ENCODE measurements around the gene ITPRID1. TPM values are rescaled to one million over a fixed set of nuclear protein-coding genes. Genes with fewer than 3 reads are reported as not detected.

ITPRID1 gene
- total and polyA plus RNA-seq, 3 experiments from 2014 or later, result not detected

DNA sequence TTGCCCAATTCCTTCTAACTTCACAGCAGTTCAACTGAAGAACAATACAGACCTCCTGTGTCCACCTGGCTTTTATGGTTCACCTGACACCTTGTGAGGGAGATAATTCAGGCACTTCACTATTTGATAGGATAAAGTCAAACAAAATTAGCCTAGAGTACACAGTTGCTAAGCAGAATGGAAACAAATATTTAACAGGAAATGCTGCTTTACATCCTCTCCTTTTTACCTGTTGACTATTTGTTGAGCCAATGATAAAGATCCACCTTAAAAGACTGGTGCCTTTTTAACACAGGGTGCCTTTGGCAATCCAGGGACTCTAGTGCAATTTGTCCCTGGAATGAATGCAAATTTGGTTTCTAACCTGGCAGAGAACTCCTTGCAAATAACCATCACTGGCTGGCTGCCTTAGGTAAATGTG lies 39.8 kb downstream of the ITPRID1 start:
- H3K27ac Mint-ChIP-seq, result no peak overlapping the region
- H3K9me3 Mint-ChIP-seq, result peaks cover 0 to 9% (median 4%) of the 10 kb centered on the region in 5 donors
- Histone ChIP-seq H3K4me3 (ENCODE audit: low read length) (no peak overlapping the region), H3K27ac (ENCODE audit: low read depth, low read length) (no peak overlapping the region), H3K36me3 (ENCODE audit: insufficient read depth, low read length) (no peaks in the 10 kb centered on the region), H3K4me1 (ENCODE audit: insufficient read depth, low read length) (no peaks in the 10 kb centered on the region), H3K27me3 (ENCODE audit: insufficient read depth, low read length, poor library complexity, severe bottlenecking) (no peaks in the 10 kb centered on the region), H3K9me3 (ENCODE audit: low read length) (no peaks in the 10 kb centered on the region)
- no peak for DNase-seq
- H3K4me1 Mint-ChIP-seq, result no peaks in the 10 kb centered on the region
- POLR2A ChIA-PET, result no interaction called here
- H3K27me3 Mint-ChIP-seq, result no peaks in the 10 kb centered on the region
- H3K4me3 Mint-ChIP-seq, result no peak overlapping the region
- CTCF ChIA-PET, result no interaction called here
- H3K36me3 Mint-ChIP-seq, result no peaks in the 10 kb centered on the region

DNA sequence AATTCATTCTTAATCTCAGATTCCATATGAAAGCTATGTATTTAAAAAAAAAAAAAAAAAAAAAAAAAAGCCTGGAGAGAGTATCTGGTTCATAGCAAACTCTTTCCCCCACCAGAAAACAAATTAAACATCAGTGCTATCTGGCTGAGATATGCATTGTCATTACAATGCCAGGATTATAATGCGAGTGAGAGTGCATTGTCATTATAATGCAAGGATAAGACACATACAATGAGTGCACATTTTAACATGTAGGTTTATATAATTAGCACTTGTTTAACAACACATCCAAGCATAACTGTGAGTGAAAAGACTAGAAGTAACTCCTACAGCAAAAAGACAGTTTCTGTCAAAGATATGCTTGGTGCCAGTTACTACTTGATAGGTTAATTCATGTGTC lies 48.1 kb downstream of the ITPRID1 start:
- ChIA-PET CTCF (no interaction called here), POLR2A (no interaction called here)
- H3K4me3 ChIP-seq (ENCODE audit: low read length), result no peak overlapping the region
- Mint-ChIP-seq H3K4me1 (no peaks in the 10 kb centered on the region), H3K9me3 (peaks cover 0 to 9% (median 6%) of the 10 kb centered on the region in 5 donors), H3K4me3 (no peak overlapping the region), H3K27ac (no peak overlapping the region), H3K36me3 (no peaks in the 10 kb centered on the region), H3K27me3 (no peaks in the 10 kb centered on the region)
- no peak for DNase-seq
- no peaks in the 10 kb centered on the region for H3K9me3 ChIP-seq (ENCODE audit: low read length)
- H3K36me3 ChIP-seq (ENCODE audit: insufficient read depth, low read length), result no peaks in the 10 kb centered on the region
- H3K27ac ChIP-seq (ENCODE audit: low read depth, low read length), result no peak overlapping the region
- no peaks in the 10 kb centered on the region for H3K27me3 ChIP-seq (ENCODE audit: insufficient read depth, low read length, poor library complexity, severe bottlenecking)
- no peaks in the 10 kb centered on the region for H3K4me1 ChIP-seq (ENCODE audit: insufficient read depth, low read length)

DNA sequence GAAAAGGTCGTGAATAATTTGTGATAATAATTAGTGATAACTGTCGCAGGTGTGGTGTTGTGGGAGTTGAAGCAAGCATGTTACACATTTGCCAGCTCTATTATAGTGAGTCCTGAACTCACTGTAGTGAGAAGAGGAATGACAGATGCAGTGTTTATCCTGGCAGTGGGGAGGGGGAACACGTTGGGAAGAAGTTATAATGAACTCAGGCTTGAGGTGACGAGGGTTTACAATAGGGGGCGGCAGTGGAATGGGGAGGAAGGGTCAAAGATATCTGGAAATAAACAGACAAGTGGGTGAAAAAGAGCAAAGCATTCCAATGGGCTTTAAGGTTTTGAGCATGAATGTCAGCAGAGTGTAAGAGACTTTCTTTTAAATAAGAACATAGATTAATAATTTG lies 49.6 kb downstream of the ITPRID1 start:
- peaks cover 2 to 14% (median 6%) of the 10 kb centered on the region in 5 donors for H3K9me3 Mint-ChIP-seq
- CTCF ChIA-PET, result no interaction called here

DNA sequence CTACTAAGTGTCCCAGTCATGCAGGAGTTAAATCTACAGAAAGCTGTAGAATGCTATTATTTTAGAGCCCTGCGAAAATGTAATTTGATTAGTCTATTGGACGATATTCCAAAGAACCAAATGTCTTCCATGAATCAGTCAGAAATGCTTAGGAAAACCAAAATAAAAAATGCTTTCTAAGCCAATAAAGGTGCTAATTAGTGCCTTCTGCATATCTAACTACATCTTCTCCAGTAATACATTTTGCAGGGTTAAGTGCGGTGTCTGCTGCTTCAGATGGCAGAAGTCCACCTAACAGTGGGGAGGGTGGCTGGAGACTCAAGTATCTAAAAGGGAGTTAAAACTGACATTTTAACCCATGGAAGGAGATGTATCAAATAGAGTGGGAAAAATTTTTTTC lies 50.1 kb downstream of the ITPRID1 start:
- Histone ChIP-seq H3K27ac (ENCODE audit: low read depth, low read length) (no peak overlapping the region), H3K9me3 (ENCODE audit: low read length) (no peaks in the 10 kb centered on the region), H3K4me1 (ENCODE audit: insufficient read depth, low read length) (no peaks in the 10 kb centered on the region), H3K36me3 (ENCODE audit: insufficient read depth, low read length) (no peaks in the 10 kb centered on the region), H3K27me3 (ENCODE audit: insufficient read depth, low read length, poor library complexity, severe bottlenecking) (no peaks in the 10 kb centered on the region), H3K4me3 (ENCODE audit: low read length) (no peak overlapping the region)
- no peak overlapping the region for H3K4me3 Mint-ChIP-seq
- POLR2A ChIA-PET, result no interaction called here
- no peaks in the 10 kb centered on the region for H3K27me3 Mint-ChIP-seq
- CTCF ChIA-PET, result no interaction called here
- H3K27ac Mint-ChIP-seq, result no peak overlapping the region
- no peak for DNase-seq
- H3K4me1 Mint-ChIP-seq, result no peaks in the 10 kb centered on the region
- no peaks in the 10 kb centered on the region for H3K36me3 Mint-ChIP-seq
- peaks cover 2 to 14% (median 6%) of the 10 kb centered on the region in 5 donors for H3K9me3 Mint-ChIP-seq

More for the DNA sequence above, 49.6 kb downstream of the ITPRID1 start:
- H3K4me3 Mint-ChIP-seq, result no peak overlapping the region
- H3K9me3 ChIP-seq (ENCODE audit: low read length), result no peaks in the 10 kb centered on the region
- no peaks in the 10 kb centered on the region for H3K4me1 ChIP-seq (ENCODE audit: insufficient read depth, low read length)
- H3K27ac Mint-ChIP-seq, result no peak overlapping the region
- DNase-seq, result no peak
- POLR2A ChIA-PET, result no interaction called here
- no peaks in the 10 kb centered on the region for H3K27me3 Mint-ChIP-seq
- H3K4me3 ChIP-seq (ENCODE audit: low read length), result no peak overlapping the region
- no peaks in the 10 kb centered on the region for H3K4me1 Mint-ChIP-seq
- H3K27ac ChIP-seq (ENCODE audit: low read depth, low read length), result no peak overlapping the region
- no peaks in the 10 kb centered on the region for H3K36me3 Mint-ChIP-seq
- no peaks in the 10 kb centered on the region for H3K27me3 ChIP-seq (ENCODE audit: insufficient read depth, low read length, poor library complexity, severe bottlenecking)
- no peaks in the 10 kb centered on the region for H3K36me3 ChIP-seq (ENCODE audit: insufficient read depth, low read length)

DNA sequence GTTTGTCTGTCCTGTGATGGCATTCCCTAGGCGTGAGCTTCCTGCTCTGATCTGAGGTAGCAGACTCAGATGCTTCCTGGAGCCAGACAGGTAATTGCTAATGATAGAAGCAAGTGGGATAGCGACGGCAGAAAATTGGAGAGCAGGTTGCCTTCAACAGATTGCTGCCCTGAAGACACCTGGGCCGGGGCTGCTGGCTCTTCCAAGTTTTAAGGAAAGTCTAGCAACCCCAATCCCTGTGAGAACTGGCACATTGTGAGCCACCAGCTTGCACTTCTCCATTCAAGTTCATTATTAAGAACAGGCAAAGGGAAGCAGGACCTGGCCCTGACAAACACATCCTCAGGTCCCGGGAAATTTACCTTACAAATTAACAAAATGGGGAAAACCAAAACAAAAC lies 50.8 kb downstream of the ITPRID1 start:
- Histone ChIP-seq H3K27ac (ENCODE audit: low read depth, low read length) (no peak overlapping the region), H3K9me3 (ENCODE audit: low read length) (no peaks in the 10 kb centered on the region), H3K4me3 (ENCODE audit: low read length) (no peak overlapping the region), H3K27me3 (ENCODE audit: insufficient read depth, low read length, poor library complexity, severe bottlenecking) (no peaks in the 10 kb centered on the region), H3K36me3 (ENCODE audit: insufficient read depth, low read length) (no peaks in the 10 kb centered on the region), H3K4me1 (ENCODE audit: insufficient read depth, low read length) (no peaks in the 10 kb centered on the region)
- H3K27me3 Mint-ChIP-seq, result no peaks in the 10 kb centered on the region
- no peak overlapping the region for H3K27ac Mint-ChIP-seq
- H3K36me3 Mint-ChIP-seq, result no peaks in the 10 kb centered on the region
- ChIA-PET CTCF (no interaction called here), POLR2A (no interaction called here)
- no peaks in the 10 kb centered on the region for H3K4me1 Mint-ChIP-seq
- DNase-seq, result no peak
- H3K9me3 Mint-ChIP-seq, result peaks cover 2 to 14% (median 6%) of the 10 kb centered on the region in 5 donors
- no peak overlapping the region for H3K4me3 Mint-ChIP-seq

DNA sequence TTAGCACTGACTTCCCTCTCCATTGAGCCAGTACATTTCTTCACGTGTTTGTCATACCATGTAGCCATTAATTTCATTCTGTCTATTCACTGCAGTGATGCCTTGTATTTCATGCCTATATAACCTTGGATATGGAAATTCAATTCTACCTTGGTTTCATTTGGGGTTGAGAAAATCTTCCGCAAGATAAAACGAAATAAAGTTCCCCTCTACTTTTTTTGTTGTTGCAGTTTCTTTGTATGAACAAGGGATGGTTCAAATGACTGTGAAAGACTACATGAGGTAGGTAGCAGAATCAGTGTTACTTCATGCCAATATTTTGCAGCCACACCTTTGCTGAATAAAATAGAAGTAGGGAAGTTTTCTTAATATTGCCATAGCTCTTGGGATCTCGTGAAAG lies 55.6 kb downstream of the ITPRID1 start:
- H3K27ac Mint-ChIP-seq, result no peak overlapping the region
- POLR2A ChIA-PET, result no interaction called here
- no peaks in the 10 kb centered on the region for H3K36me3 Mint-ChIP-seq

DNA sequence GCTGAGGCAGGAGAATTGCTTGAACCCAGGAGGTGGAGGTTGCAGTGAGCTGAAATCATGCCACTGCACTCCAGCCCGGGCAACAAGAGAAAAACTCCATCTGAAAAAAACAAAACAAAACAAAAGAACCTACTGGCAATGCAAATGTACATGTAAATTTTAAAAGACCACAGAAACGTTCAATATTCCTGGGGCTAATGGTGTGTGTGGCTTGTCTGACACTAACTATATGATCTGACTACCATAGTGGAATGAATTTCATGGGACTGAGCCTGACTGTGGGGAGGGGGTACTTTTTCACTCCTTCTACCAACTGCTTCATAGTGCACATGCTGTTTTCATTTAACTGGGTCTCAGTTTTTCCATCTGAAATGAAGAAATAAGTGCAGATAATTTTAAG lies 69.6 kb downstream of the ITPRID1 start:
- Mint-ChIP-seq H3K36me3 (no peaks in the 10 kb centered on the region), H3K27me3 (no peaks in the 10 kb centered on the region), H3K4me3 (no peak overlapping the region), H3K27ac (no peak overlapping the region), H3K9me3 (peaks cover 2 to 8% (median 7%) of the 10 kb centered on the region in 5 donors), H3K4me1 (no peaks in the 10 kb centered on the region)
- ChIA-PET POLR2A (no interaction called here), CTCF (no interaction called here)
- no peaks in the 10 kb centered on the region for H3K27me3 ChIP-seq (ENCODE audit: insufficient read depth, low read length, poor library complexity, severe bottlenecking)
- no peak overlapping the region for H3K27ac ChIP-seq (ENCODE audit: low read depth, low read length)
- DNase-seq, result no peak
- H3K9me3 ChIP-seq (ENCODE audit: low read length), result no peaks in the 10 kb centered on the region
- no peak overlapping the region for H3K4me3 ChIP-seq (ENCODE audit: low read length)
- no peaks in the 10 kb centered on the region for H3K36me3 ChIP-seq (ENCODE audit: insufficient read depth, low read length)
- no peaks in the 10 kb centered on the region for H3K4me1 ChIP-seq (ENCODE audit: insufficient read depth, low read length)

More for the DNA sequence above, 55.6 kb downstream of the ITPRID1 start:
- Histone ChIP-seq H3K4me1 (ENCODE audit: insufficient read depth, low read length) (no peaks in the 10 kb centered on the region), H3K27ac (ENCODE audit: low read depth, low read length) (no peak overlapping the region), H3K4me3 (ENCODE audit: low read length) (no peak overlapping the region), H3K27me3 (ENCODE audit: insufficient read depth, low read length, poor library complexity, severe bottlenecking) (no peaks in the 10 kb centered on the region), H3K36me3 (ENCODE audit: insufficient read depth, low read length) (no peaks in the 10 kb centered on the region), H3K9me3 (ENCODE audit: low read length) (no peaks in the 10 kb centered on the region)
- CTCF ChIA-PET, result no interaction called here
- peaks cover 2 to 14% (median 4%) of the 10 kb centered on the region in 5 donors for H3K9me3 Mint-ChIP-seq
- H3K4me1 Mint-ChIP-seq, result no peaks in the 10 kb centered on the region
- no peak overlapping the region for H3K4me3 Mint-ChIP-seq
- no peaks in the 10 kb centered on the region for H3K27me3 Mint-ChIP-seq
- DNase-seq, result no peak

DNA sequence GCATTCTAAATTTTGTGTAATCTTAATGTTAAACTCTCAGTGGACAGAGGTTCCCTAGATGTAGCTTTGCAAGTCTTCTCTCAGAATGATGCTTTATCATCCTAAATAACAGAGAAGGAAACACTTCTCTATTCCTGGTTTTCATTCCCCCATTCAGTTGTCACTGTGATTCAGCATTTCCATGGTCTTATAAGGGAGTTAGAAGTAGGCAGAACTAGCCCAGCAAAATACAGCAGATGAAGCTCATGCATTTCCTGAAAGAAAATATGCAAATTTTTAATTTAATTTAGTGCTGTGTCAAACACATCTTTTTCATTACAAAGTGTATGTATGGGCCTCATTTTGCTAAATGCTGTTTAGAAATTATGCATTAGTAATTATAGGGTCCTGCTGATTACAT lies 70.1 kb downstream of the ITPRID1 start:
- H3K36me3 Mint-ChIP-seq, result no peaks in the 10 kb centered on the region
- no peaks in the 10 kb centered on the region for H3K4me1 Mint-ChIP-seq
- no peak overlapping the region for H3K27ac Mint-ChIP-seq
- no peak overlapping the region for H3K4me3 Mint-ChIP-seq
- Histone ChIP-seq H3K36me3 (ENCODE audit: insufficient read depth, low read length) (no peaks in the 10 kb centered on the region), H3K4me3 (ENCODE audit: low read length) (no peak overlapping the region), H3K4me1 (ENCODE audit: insufficient read depth, low read length) (no peaks in the 10 kb centered on the region), H3K27ac (ENCODE audit: low read depth, low read length) (no peak overlapping the region), H3K27me3 (ENCODE audit: insufficient read depth, low read length, poor library complexity, severe bottlenecking) (no peaks in the 10 kb centered on the region), H3K9me3 (ENCODE audit: low read length) (no peaks in the 10 kb centered on the region)
- ChIA-PET CTCF (no interaction called here), POLR2A (no interaction called here)
- H3K9me3 Mint-ChIP-seq, result peaks cover 2 to 8% (median 8%) of the 10 kb centered on the region in 5 donors
- no peaks in the 10 kb centered on the region for H3K27me3 Mint-ChIP-seq
- no peak for DNase-seq

DNA sequence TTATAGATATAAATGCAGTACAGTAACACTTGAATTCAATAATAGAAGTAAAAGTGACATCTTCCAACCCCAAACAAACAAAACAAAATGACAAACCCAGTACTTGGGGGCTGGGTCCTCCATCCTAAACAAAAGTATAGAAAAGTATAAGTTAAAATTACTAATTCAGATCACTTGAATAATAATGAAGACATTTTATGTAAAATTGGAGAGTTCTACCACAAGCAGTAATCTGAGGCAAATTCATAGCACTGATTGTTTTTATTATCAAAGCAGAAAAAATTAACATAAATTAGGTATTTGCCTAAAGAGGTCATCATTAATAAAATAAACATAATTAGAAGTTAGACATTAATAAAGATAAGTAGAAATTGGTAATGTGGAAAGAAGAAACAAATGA lies 81.5 kb downstream of the ITPRID1 start:
- Histone ChIP-seq H3K27me3 (ENCODE audit: insufficient read depth, low read length, poor library complexity, severe bottlenecking) (no peaks in the 10 kb centered on the region), H3K4me1 (ENCODE audit: insufficient read depth, low read length) (no peaks in the 10 kb centered on the region), H3K9me3 (ENCODE audit: low read length) (no peaks in the 10 kb centered on the region), H3K4me3 (ENCODE audit: low read length) (no peak overlapping the region), H3K27ac (ENCODE audit: low read depth, low read length) (no peak overlapping the region), H3K36me3 (ENCODE audit: insufficient read depth, low read length) (no peaks in the 10 kb centered on the region)
- Mint-ChIP-seq H3K4me1 (no peaks in the 10 kb centered on the region), H3K9me3 (peaks cover 0 to 23% (median 2%) of the 10 kb centered on the region in 5 donors), H3K36me3 (no peaks in the 10 kb centered on the region), H3K27me3 (no peaks in the 10 kb centered on the region), H3K27ac (no peak overlapping the region), H3K4me3 (no peak overlapping the region)
- no peak for DNase-seq
- ChIA-PET POLR2A (no interaction called here), CTCF (no interaction called here)

All from CD8-positive, alpha-beta memory T cell (primary cell).